K562 (cell line): Measurements from ENCODE around the gene ZNF12. TPM values are rescaled to one million over a fixed set of nuclear protein-coding genes. Genes with fewer than 3 reads are reported as not detected.
A peak's percentile ranks its signal among the peaks of the same experiment; 100 is the strongest.

Experiments used
- ATF1 ChIP-seq, 2 experiments: fragments of 450-650 bp in 1 of 2; IDR thresholded peaks; 2 replicates each; pipeline ENCODE4 v1.6.1; 2016; ENCODE audit warnings: missing compliant biosample characterization in 1 of 2, missing genetic modification characterization in 1 of 2
- BCL6 ChIP-seq: fragments of 250-450 bp; sonication (Bioruptor Pico); IDR thresholded peaks from 2 replicates; pipeline ENCODE4 v1.4.0; 2020
- E2F8 ChIP-seq: fragments of 450-650 bp; IDR thresholded peaks from 2 replicates; pipeline ENCODE4 v1.7.1; 2018; ENCODE audit warnings: mild to moderate bottlenecking, low read depth; ENCODE audit not compliant: partially characterized antibody
- EGR1 ChIP-seq: fragments of 450-650 bp; conservative IDR thresholded peaks from 2 replicates; pipeline ENCODE4 v1.6.1; 2017; ENCODE audit warnings: mild to moderate bottlenecking
- ERF ChIP-seq: fragments of 450-650 bp; formaldehyde crosslinking; IDR thresholded peaks from 2 replicates; pipeline ENCODE4 v1.4.0; 2020; ENCODE audit warnings: mild to moderate bottlenecking, mixed read lengths
- ETS1 ChIP-seq: conservative IDR thresholded peaks from 2 replicates; pipeline ENCODE4 v1.6.1; 2011; ENCODE audit warnings: low read depth, mild to moderate bottlenecking, low read length; ENCODE audit not compliant: control insufficient read depth
- FOXJ3 ChIP-seq: sonication (generic); formaldehyde crosslinking; IDR thresholded peaks from 2 replicates; pipeline ENCODE4 v1.4.0; 2020; ENCODE audit warnings: mild to moderate bottlenecking, missing genetic modification reagents
- GTF3C2 ChIP-seq: IDR thresholded peaks from 3 replicates; pipeline ENCODE4 v1.6.1; 2011; ENCODE audit warnings: borderline replicate concordance, mild to moderate bottlenecking, moderate library complexity; ENCODE audit not compliant: insufficient read length; ENCODE audit errors: extremely low read depth
- JUN ChIP-seq, 2 experiments: sonication (generic) in 1 of 2; formaldehyde crosslinking in 1 of 2; IDR thresholded peaks; 2 replicates each; pipeline versions ENCODE4 v1.6.1 to v1.8.0; 2012 to 2022; ENCODE audit warnings: borderline replicate concordance in 2 of 2, mild to moderate bottlenecking in 2 of 2, improper control_type of control experiment in 1 of 2, low read depth in 1 of 2, low read length in 1 of 2, missing genetic modification reagents in 1 of 2
- MAFK ChIP-seq: IDR thresholded peaks from 2 replicates; pipeline ENCODE4 v1.6.1; 2011; ENCODE audit warnings: low read length, improper control_type of control experiment
- MXI1 ChIP-seq: IDR thresholded peaks from 2 replicates; pipeline ENCODE4 v1.6.1; 2011; ENCODE audit warnings: low read depth, mild to moderate bottlenecking, improper control_type of control experiment, low read length
- NCOA2 ChIP-seq, 2 experiments: fragments of 450-650 bp; IDR thresholded peaks; 2 replicates each; pipeline ENCODE4 v1.6.1; 2018; ENCODE audit warnings: mild to moderate bottlenecking in 2 of 2, moderate library complexity in 1 of 2; ENCODE audit not compliant: partially characterized antibody in 2 of 2
- NEUROD1 ChIP-seq: fragments of 150-350 bp; IDR thresholded peaks from 2 replicates; pipeline ENCODE4 v1.6.1; 2014; ENCODE audit warnings: borderline replicate concordance, low read length, low read depth; ENCODE audit not compliant: partially characterized antibody
- NONO ChIP-seq, 2 experiments: fragments of 200-400 bp in 1 of 2; fragments of 450-650 bp in 1 of 2; formaldehyde crosslinking in 1 of 2; IDR thresholded peaks; 2 replicates each; pipeline ENCODE4 v1.6.1; 2017; ENCODE audit warnings: low read depth in 2 of 2, mild to moderate bottlenecking in 2 of 2, moderate library complexity in 2 of 2, low read length in 1 of 2
- PHF20 ChIP-seq: fragments of 450-650 bp; IDR thresholded peaks from 2 replicates; pipeline ENCODE4 v1.6.1; 2018; ENCODE audit not compliant: partially characterized antibody
- PKNOX1 ChIP-seq: fragments of 450-650 bp; IDR thresholded peaks from 2 replicates; pipeline ENCODE4 v1.6.1; 2016
- PTRF ChIP-seq: fragments of 450-650 bp; IDR thresholded peaks from 2 replicates; pipeline ENCODE4 v1.6.1; 2016; ENCODE audit warnings: mild to moderate bottlenecking, missing genetic modification characterization, missing compliant biosample characterization
- SMC3 ChIP-seq: conservative IDR thresholded peaks from 2 replicates; pipeline ENCODE4 v1.6.1; 2011; ENCODE audit warnings: low read depth, low read length, improper control_type of control experiment; ENCODE audit not compliant: insufficient read depth
- ZNF583 ChIP-seq: fragments of 250-450 bp; sonication (Bioruptor Pico); IDR thresholded peaks from 2 replicates; pipeline ENCODE4 v1.4.0; 2020
- ZNF75A ChIP-seq: fragments of 450-650 bp; formaldehyde crosslinking; IDR thresholded peaks from 2 replicates; pipeline ENCODE4 v1.4.0; 2020; ENCODE audit warnings: mild to moderate bottlenecking
- ZSCAN29 ChIP-seq: fragments of 450-650 bp; IDR thresholded peaks from 2 replicates; pipeline ENCODE4 v1.6.1; 2017
- polyA plus RNA-seq, 8 experiments: library from polyadenylated mRNA; depleted of rRNA in 4 of 8; stranded (reverse) in 5 of 8; unstranded in 3 of 8; fragments of >200 nt; fragmentation: Nextera tagmentation in 2 of 8; fragmentation: Illumina TruSeq in 1 of 8; extraction: Ambion mirVana in 2 of 8; extraction: Trizol in 1 of 8; gene quantifications; 2 replicates each; pipeline versions ENCODE4 v1.2.1 to v1.2.3, GENCODE V29; 2011 to 2014; ENCODE audit warnings: inconsistent platforms in 1 of 8, missing spikeins in 1 of 8
- total RNA-seq, 7 experiments: library from RNA; depleted of rRNA in 6 of 7; stranded (reverse); fragments of >200 nt in 6 of 7; fragmentation: Illumina TruSeq in 2 of 7; extraction: Trizol in 2 of 7; gene quantifications; 2 replicates each; pipeline versions ENCODE4 v1.2.1 to v1.2.3, GENCODE V29; 2011 to 2021; ENCODE audit warnings: low replicate concordance in 1 of 7

Gene ZNF12
- total and polyA plus RNA-seq, 9 of the 15 experiments (the other 6 are each of a cell fraction or from before 2014, with no cell fraction given) = 5.8 to 32.3 (median 18.9) TPM

GRCh38 chr7:6675807-6676405 lies 30.8 kb downstream of the ZNF12 start (continued):
- TF ChIP-seq MAFK (no peak), NCOA2 (IDR thresholded peaks at IDR 0.05; ENCODE audit: partially characterized antibody in 2 of 2) (no peak), ZSCAN29 (no peak), PHF20 (no peak), FOXJ3 (CRISPR knock-in tag) (no peak), GTF3C2 (no peak), EGR1 (no peak), PKNOX1 (no peak), NEUROD1 (no peak), E2F8 (no peak), ATF1 (CRISPR knock-in tag; IDR thresholded peaks at IDR 0.05) (no peak), ATF1 (tag; IDR thresholded peaks at IDR 0.05) (no peak), SMC3 (no peak), ZNF75A (CRISPR knock-in tag) (peak; percentile 93), JUN (IDR thresholded peaks at IDR 0.05; ENCODE audit: borderline replicate concordance, low read depth, low read length) (no peak), JUN (CRISPR knock-in tag; IDR thresholded peaks at IDR 0.05; ENCODE audit: borderline replicate concordance) (no peak), BCL6 (no peak), PTRF (tag) (no peak), ERF (CRISPR knock-in tag) (no peak), MXI1 (no peak), ETS1 (peak; percentile 32; the same call in 1 of the 2 replicates), NONO (IDR thresholded peaks at IDR 0.05; ENCODE audit: low read depth in 2 of 2, low read length in 1 of 2) (no peak), ZNF583 (CRISPR knock-in tag) (no peak)
